ENCODE data around the gene SFXN2. TPM values are rescaled to one million over a fixed set of nuclear protein-coding genes. Genes with fewer than 3 reads are reported as not detected.

Gene SFXN2
- total and polyA plus RNA-seq, 2 donors (not counting 1 experiment from before 2014, with no cell fraction given), result 3.1 to 6.5 TPM

- H4K20me1 ChIP-seq (ENCODE audit: control insufficient read depth, extremely low read depth, insufficient read depth, low read length), result no peaks in the 10 kb centered on the region
- H2AFZ ChIP-seq (ENCODE audit: low read length), result no peak overlapping the region
- TF ChIP-seq CTCF (conservative IDR thresholded peaks at IDR 0.05 in 1 of 2, IDR thresholded peaks at IDR 0.05 in 1 of 2; ENCODE audit: low read depth in 1 of 2, low read length in 2 of 2), result no peak
- no peak for TF ChIP-seq EZH2 (IDR thresholded peaks at IDR 0.05; ENCODE audit: low read length, missing control alignments)
- no peaks in the 10 kb centered on the region for H3K27me3 ChIP-seq (ENCODE audit: control insufficient read depth, insufficient read depth, low read length)
- H3K4me1 ChIP-seq (ENCODE audit: control insufficient read depth, extremely low read depth, insufficient read depth, low read length), result no peaks in the 10 kb centered on the region
- no peak overlapping the region for H3K4me3 ChIP-seq (replicated peaks in 1 of 4; ENCODE audit: control extremely low read depth in 1 of 4, insufficient read depth in 1 of 4, low read depth in 3 of 4, low read length in 4 of 4)
- DNase-seq (ENCODE audit: low read depth in 2 of 2), result no peak
- H3K4me2 ChIP-seq (ENCODE audit: extremely low read depth, insufficient read depth, low read length), result no peak overlapping the region
- H3K9ac ChIP-seq (ENCODE audit: insufficient read depth, low read length), result no peak overlapping the region
- no peaks in the 10 kb centered on the region for H3K9me3 ChIP-seq (ENCODE audit: control insufficient read depth, insufficient read depth, low read depth, low read length)
- H3K79me2 ChIP-seq (ENCODE audit: control insufficient read depth, insufficient read depth, low read length), result no peaks in the 10 kb centered on the region
- H3K27ac ChIP-seq (ENCODE audit: insufficient read depth, low read length), result no peak overlapping the region
- H3K36me3 ChIP-seq (ENCODE audit: control insufficient read depth, insufficient read depth, low read length), result peaks cover 4% of the 10 kb centered on the region
These were observed 12.8 kb downstream of the SFXN2 start for GRCh38 chr10:102727037-102727818.

GRCh38 chr10:102729029-102730026 is 14.9 kb downstream of the SFXN2 start:
- TF ChIP-seq CTCF (conservative IDR thresholded peaks at IDR 0.05 in 1 of 2, IDR thresholded peaks at IDR 0.05 in 1 of 2; ENCODE audit: low read depth in 1 of 2, low read length in 2 of 2) (peak; percentile 88 to 90), EZH2 (IDR thresholded peaks at IDR 0.05; ENCODE audit: low read length, missing control alignments) (no peak)
- Histone ChIP-seq H4K20me1 (ENCODE audit: control insufficient read depth, extremely low read depth, insufficient read depth, low read length) (no peaks in the 10 kb centered on the region), H3K27me3 (ENCODE audit: control insufficient read depth, insufficient read depth, low read length) (no peaks in the 10 kb centered on the region), H3K4me1 (ENCODE audit: control insufficient read depth, extremely low read depth, insufficient read depth, low read length) (no peaks in the 10 kb centered on the region), H3K79me2 (ENCODE audit: control insufficient read depth, insufficient read depth, low read length) (no peaks in the 10 kb centered on the region), H2AFZ (ENCODE audit: low read length) (no peak overlapping the region), H3K4me3 (replicated peaks in 1 of 4; ENCODE audit: control extremely low read depth in 1 of 4, insufficient read depth in 1 of 4, low read depth in 3 of 4, low read length in 4 of 4) (no peak overlapping the region), H3K27ac (ENCODE audit: insufficient read depth, low read length) (no peak overlapping the region), H3K9ac (ENCODE audit: insufficient read depth, low read length) (no peak overlapping the region), H3K4me2 (ENCODE audit: extremely low read depth, insufficient read depth, low read length) (no peak overlapping the region), H3K9me3 (ENCODE audit: control insufficient read depth, insufficient read depth, low read depth, low read length) (no peaks in the 10 kb centered on the region), H3K36me3 (ENCODE audit: control insufficient read depth, insufficient read depth, low read length) (peaks cover 4% of the 10 kb centered on the region)
- DNase-seq (ENCODE audit: low read depth in 2 of 2), result peak; percentile 62 to 73

- Histone ChIP-seq H3K27me3 (ENCODE audit: control insufficient read depth, insufficient read depth, low read length) (no peaks in the 10 kb centered on the region), H3K36me3 (ENCODE audit: control insufficient read depth, insufficient read depth, low read length) (peaks cover 4% of the 10 kb centered on the region), H2AFZ (ENCODE audit: low read length) (no peak overlapping the region), H3K4me3 (replicated peaks in 1 of 4; ENCODE audit: control extremely low read depth in 1 of 4, insufficient read depth in 1 of 4, low read depth in 3 of 4, low read length in 4 of 4) (no peak overlapping the region), H3K9ac (ENCODE audit: insufficient read depth, low read length) (no peak overlapping the region), H3K9me3 (ENCODE audit: control insufficient read depth, insufficient read depth, low read depth, low read length) (no peaks in the 10 kb centered on the region), H3K4me2 (ENCODE audit: extremely low read depth, insufficient read depth, low read length) (no peak overlapping the region), H4K20me1 (ENCODE audit: control insufficient read depth, extremely low read depth, insufficient read depth, low read length) (no peaks in the 10 kb centered on the region), H3K27ac (ENCODE audit: insufficient read depth, low read length) (no peak overlapping the region), H3K4me1 (ENCODE audit: control insufficient read depth, extremely low read depth, insufficient read depth, low read length) (no peaks in the 10 kb centered on the region), H3K79me2 (ENCODE audit: control insufficient read depth, insufficient read depth, low read length) (no peaks in the 10 kb centered on the region)
- DNase-seq (ENCODE audit: low read depth in 2 of 2), result no peak
- TF ChIP-seq EZH2 (IDR thresholded peaks at IDR 0.05; ENCODE audit: low read length, missing control alignments), result no peak
- no peak for TF ChIP-seq CTCF (conservative IDR thresholded peaks at IDR 0.05 in 1 of 2, IDR thresholded peaks at IDR 0.05 in 1 of 2; ENCODE audit: low read depth in 1 of 2, low read length in 2 of 2)
These were observed 16.9 kb downstream of the SFXN2 start for GRCh38 chr10:102731222-102731800.

Data from fibroblast of lung (primary cell).